Endothelial cell of umbilical vein (primary cell): Measurements from ENCODE around the gene ATXN1. TPM values are rescaled to one million over a fixed set of nuclear protein-coding genes. Genes with fewer than 3 reads are reported as not detected.
A peak's percentile ranks its signal among the peaks of the same experiment; 100 is the strongest.

Experiments
- BruUV-seq: library from RNA; stranded (reverse); fragments of 400-500 nt; replicated peaks from 2 replicates; lab custom pipeline; 2021; lab: Mats Ljungman, UMichigan
- CTCF ChIA-PET: fragments of 300-600, 350-600 bp; sonication (Branson Sonifier 250); formaldehyde crosslinking; loops from one replicate; lab custom pipeline; 2021; ENCODE audit warnings: antibody characterized with exemption, inconsistent platforms; lab: Charles Lee
- POLR2A ChIA-PET: fragments of 300-600, 350-600 bp; sonication (Branson Sonifier 250); formaldehyde crosslinking; loops from one replicate; lab custom pipeline; 2021; ENCODE audit warnings: antibody characterized with exemption, inconsistent platforms; lab: Charles Lee
- DNase-seq: peaks from one replicate; pipeline ENCODE4 v3.0.0-alpha.2; 2011; ENCODE audit warnings: low read depth, low spot score
- FAIRE-seq: peaks from 2 replicates; lab custom pipeline; 2011; peaks lifted over from hg19 to GRCh38; lab: Jason Lieb, UNC
- H2AFZ ChIP-seq: 2 replicates; pipeline ENCODE4 v1.6.0; 2012; ENCODE audit warnings: low read depth, low read length, control low read depth, inconsistent platforms
- H3K27ac ChIP-seq: 2 replicates; pipeline ENCODE4 v1.5.1; 2011; ENCODE audit warnings: low read depth, mild to moderate bottlenecking, control low read depth, low read length, moderate library complexity; ENCODE audit not compliant: insufficient read depth
- H3K27me3 ChIP-seq, 2 experiments: 2 replicates each; pipeline versions ENCODE4 v1.6.0 to v1.6.1; 2011; ENCODE audit warnings: low read length in 2 of 2, mixed read lengths in 1 of 2; ENCODE audit not compliant: control insufficient read depth in 2 of 2, insufficient read depth in 2 of 2
- H3K36me3 ChIP-seq, 2 experiments: 2 replicates in 1 of 2; 3 replicates in 1 of 2; pipeline ENCODE4 v1.5.1; 2011; ENCODE audit warnings: low read length in 2 of 2, mild to moderate bottlenecking in 1 of 2, moderate library complexity in 1 of 2; ENCODE audit not compliant: control insufficient read depth in 2 of 2, insufficient read depth in 2 of 2; ENCODE audit errors: extremely low read depth in 1 of 2
- H3K4me1 ChIP-seq: 3 replicates; pipeline ENCODE4 v1.5.1; 2011; ENCODE audit warnings: mild to moderate bottlenecking, low read length; ENCODE audit not compliant: control insufficient read depth, insufficient read depth; ENCODE audit errors: extremely low read depth
- H3K4me2 ChIP-seq: 2 replicates; pipeline ENCODE4 v1.6.1; 2011; ENCODE audit warnings: low read length, control low read depth, mixed read lengths; ENCODE audit not compliant: insufficient read depth
- H3K4me3 ChIP-seq, 3 experiments: fragments of 200-600 bp in 1 of 3; sonication (generic), shearing (Covaris generic) in 1 of 3; replicated peaks in 1 of 3; 2 replicates each; pipeline ENCODE4 v1.5.1; 2011 to 2016; ENCODE audit warnings: control low read depth in 3 of 3, low read length in 3 of 3, mild to moderate bottlenecking in 2 of 3, inconsistent platforms in 1 of 3, low read depth in 1 of 3, moderate library complexity in 1 of 3; ENCODE audit not compliant: insufficient read depth in 1 of 3
- H3K79me2 ChIP-seq: 2 replicates; pipeline ENCODE4 v1.6.0; 2012; ENCODE audit warnings: low read length, inconsistent platforms; ENCODE audit not compliant: control insufficient read depth, insufficient read depth
- H3K9ac ChIP-seq: replicated peaks from 2 replicates; pipeline ENCODE3; 2011; ENCODE audit warnings: low read length, control low read depth; ENCODE audit not compliant: insufficient read depth; ENCODE audit errors: extremely low read depth
- H3K9me1 ChIP-seq: replicated peaks from 3 replicates; pipeline ENCODE4 v1.6.0; 2011; ENCODE audit warnings: mild to moderate bottlenecking, low read length; ENCODE audit not compliant: control insufficient read depth, insufficient read depth; ENCODE audit errors: extremely low read depth
- H3K9me3 ChIP-seq: replicated peaks from 2 replicates; pipeline ENCODE4 v1.5.1; 2012; ENCODE audit warnings: low read length, inconsistent platforms; ENCODE audit not compliant: control insufficient read depth, insufficient read depth
- H4K20me1 ChIP-seq: replicated peaks from 2 replicates; pipeline ENCODE3; 2011; ENCODE audit warnings: mild to moderate bottlenecking, low read length; ENCODE audit not compliant: control insufficient read depth, insufficient read depth; ENCODE audit errors: extremely low read depth
- CTCF ChIP-seq, 2 donors: IDR thresholded peaks; 1 replicate in 1 of 2; 2 replicates in 1 of 2; pipeline ENCODE4 v1.5.1; 2011; ENCODE audit warnings: low read length in 2 of 2, mild to moderate bottlenecking in 2 of 2, moderate library complexity in 2 of 2, control low read depth in 1 of 2, inconsistent platforms in 1 of 2, low read depth in 1 of 2; ENCODE audit not compliant: insufficient read depth in 1 of 2; ENCODE audit errors: extremely low read depth in 1 of 2
- EZH2 ChIP-seq: IDR thresholded peaks from 2 replicates; pipeline ENCODE4 v1.6.1; 2012; ENCODE audit warnings: borderline replicate concordance, low read depth, mild to moderate bottlenecking, moderate library complexity, low read length, inconsistent platforms; ENCODE audit not compliant: severe bottlenecking
- FOS ChIP-seq: IDR thresholded peaks from 2 replicates; pipeline ENCODE4 v1.6.1; 2011; ENCODE audit warnings: mild to moderate bottlenecking, low read length, moderate library complexity, borderline replicate concordance; ENCODE audit not compliant: insufficient read depth
- GATA2 ChIP-seq: IDR thresholded peaks from 2 replicates; pipeline ENCODE4 v1.7.0; 2011; ENCODE audit warnings: low read depth, mild to moderate bottlenecking, moderate library complexity, mixed read lengths, low read length; ENCODE audit not compliant: insufficient read length, insufficient read depth
- JUN ChIP-seq: IDR thresholded peaks from 2 replicates; pipeline ENCODE4 v1.6.1; 2011; ENCODE audit warnings: borderline replicate concordance, low read depth; ENCODE audit not compliant: insufficient read length, insufficient read depth
- MYC ChIP-seq: IDR thresholded peaks from one replicate; pipeline ENCODE4 v1.6.1; 2011; ENCODE audit warnings: mild to moderate bottlenecking, low read depth, low read length
- POLR2A ChIP-seq: IDR thresholded peaks from 2 replicates; pipeline ENCODE4 v1.6.1; 2012; ENCODE audit warnings: low read depth, mild to moderate bottlenecking, control low read depth, low read length
- POLR2AphosphoS5 ChIP-seq: IDR thresholded peaks from 2 replicates; pipeline ENCODE4 v1.6.1; 2012; ENCODE audit warnings: low read depth, mild to moderate bottlenecking, control low read depth, low read length, moderate library complexity; ENCODE audit not compliant: insufficient read depth
- dilution Hi-C: fragments of 300-500 bp; cut with MboI; formaldehyde crosslinking; loops from one replicate; pipeline ENCODE4 v1.15.0; 2019; ENCODE audit warnings: low sequenced_read_pairs; ENCODE audit not compliant: extremely low pct_ligation_motif_present
- intact Hi-C: fragments of 100-400 bp; cut with micrococcal nuclease; formaldehyde crosslinking; loops from one replicate; pipeline ENCODE4 v1.10.0; 2022
- polyA plus RNA-seq, 4 experiments: library from polyadenylated mRNA; depleted of rRNA in 3 of 4; stranded (reverse) in 3 of 4; unstranded in 1 of 4; fragments of >200 nt; gene quantifications; 2 replicates each; pipeline versions ENCODE4 v1.2.1 to v1.2.3, GENCODE V29; 2011 to 2012; ENCODE audit warnings: missing spikeins in 1 of 4
- total RNA-seq: library from RNA; stranded (reverse); gene quantifications from 2 replicates; pipeline ENCODE4 v1.2.3, GENCODE V29; 2021
- TF ChIP-seq, protein P1 (sequence below): IDR thresholded peaks from 2 replicates; pipeline ENCODE4 v1.6.1; 2011; ENCODE audit not compliant: insufficient read depth, insufficient read length

The ATXN1 gene
- total and polyA plus RNA-seq, 2 donors (not counting 3 experiments of a cell fraction or from before 2014, with no cell fraction given) = 16.4 to 33.0 TPM

DNA sequence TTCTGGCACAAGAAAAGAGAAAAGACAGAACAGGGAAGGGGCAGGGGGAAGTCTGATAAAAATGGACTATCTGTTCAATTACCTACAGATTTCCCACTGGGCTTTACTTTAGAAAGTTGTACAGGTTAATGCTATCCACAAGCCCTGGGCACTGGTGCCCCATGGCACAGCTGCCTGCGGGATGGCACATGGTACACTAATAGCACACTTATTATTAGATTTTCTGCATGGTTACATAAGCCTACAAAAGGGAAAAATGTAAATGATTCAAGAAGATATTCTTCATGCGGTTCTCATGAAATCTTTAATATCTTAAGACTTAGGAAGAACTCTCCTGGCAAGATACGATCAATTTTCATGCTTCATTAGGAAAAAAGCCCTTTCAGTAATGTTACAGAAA lies 385.4 kb downstream of the ATXN1 start:
- dilution Hi-C loops = no loop called here
- H3K4me2 ChIP-seq = no peak overlapping the region
- CTCF ChIA-PET = interaction anchor here (1.0 to 1.3 kb wide), 2 partner anchors 37 to 44 kb away, joined by 3 to 4 read pairs; no protein-coding TSS in a partner anchor
- no peaks in the 10 kb centered on the region for H3K9me3 ChIP-seq
- FAIRE-seq (no peak), DNase-seq (peak; percentile 28)
- H3K4me3 ChIP-seq = no peak overlapping the region
- no peaks in the 10 kb centered on the region for H4K20me1 ChIP-seq
- H3K9me1 ChIP-seq = no peaks in the 10 kb centered on the region
- H3K4me1 ChIP-seq = peaks cover 7% of the 10 kb centered on the region
- intact Hi-C loops = no loop called here
- POLR2A ChIA-PET = no interaction called here
- no peak overlapping the region for H3K9ac ChIP-seq
- no peak for TF ChIP-seq EZH2
- TF ChIP-seq CTCF (IDR thresholded peaks at IDR 0.05; ENCODE audit: extremely low read depth in 1 of 2, insufficient read depth in 1 of 2, low read depth in 1 of 2, low read length in 2 of 2) = no peak
- TF ChIP-seq, protein P1, sequence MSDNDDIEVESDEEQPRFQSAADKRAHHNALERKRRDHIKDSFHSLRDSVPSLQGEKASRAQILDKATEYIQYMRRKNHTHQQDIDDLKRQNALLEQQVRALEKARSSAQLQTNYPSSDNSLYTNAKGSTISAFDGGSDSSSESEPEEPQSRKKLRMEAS = no peak
- TF ChIP-seq POLR2A = no peak
- no peak for TF ChIP-seq POLR2AphosphoS5
- TF ChIP-seq GATA2 = no peak
- no peak for TF ChIP-seq MYC
- no peak for TF ChIP-seq JUN
- TF ChIP-seq FOS = no peak
- BruUV-seq = no TSS peak
- no peaks in the 10 kb centered on the region for H3K79me2 ChIP-seq
- H3K27me3 ChIP-seq = no peaks in the 10 kb centered on the region
- H3K27ac ChIP-seq = no peak overlapping the region
- H2AFZ ChIP-seq = no peak overlapping the region
- H3K36me3 ChIP-seq = no peaks in the 10 kb centered on the region
